ENCODE data around the gene TTC39B.
"Not testable (repeated sequence)": the region's sequence is repeated elsewhere in the genome, so short reads cannot be mapped to it uniquely, and the experiment has no call there.

TTC39B gene

DNA sequence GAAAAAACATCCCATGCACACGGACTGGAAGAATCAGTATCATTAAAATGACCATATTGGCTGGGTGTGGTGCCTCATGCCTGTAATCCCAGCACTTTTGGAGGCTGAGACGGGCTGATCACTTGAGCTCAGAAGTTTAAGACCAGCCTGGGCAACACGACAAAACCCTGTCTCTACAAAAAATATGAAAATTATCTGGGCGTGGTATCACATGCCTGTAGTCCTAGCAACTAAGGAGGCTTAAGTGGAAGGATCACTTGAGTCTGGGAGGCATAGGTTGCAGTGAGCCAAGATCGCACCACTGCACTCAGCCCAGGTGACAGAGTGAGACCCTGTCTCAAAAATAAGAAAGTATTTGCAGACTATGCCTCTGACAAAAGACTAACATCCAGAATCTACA, 68.4 kb downstream of the TTC39B start:
- no peak for DNase-seq (ENCODE audit: low read depth)
- H3K4me3 ChIP-seq (ENCODE audit: control insufficient read depth, low read depth, low read length): no peak overlapping the region
- TF ChIP-seq, protein P1, sequence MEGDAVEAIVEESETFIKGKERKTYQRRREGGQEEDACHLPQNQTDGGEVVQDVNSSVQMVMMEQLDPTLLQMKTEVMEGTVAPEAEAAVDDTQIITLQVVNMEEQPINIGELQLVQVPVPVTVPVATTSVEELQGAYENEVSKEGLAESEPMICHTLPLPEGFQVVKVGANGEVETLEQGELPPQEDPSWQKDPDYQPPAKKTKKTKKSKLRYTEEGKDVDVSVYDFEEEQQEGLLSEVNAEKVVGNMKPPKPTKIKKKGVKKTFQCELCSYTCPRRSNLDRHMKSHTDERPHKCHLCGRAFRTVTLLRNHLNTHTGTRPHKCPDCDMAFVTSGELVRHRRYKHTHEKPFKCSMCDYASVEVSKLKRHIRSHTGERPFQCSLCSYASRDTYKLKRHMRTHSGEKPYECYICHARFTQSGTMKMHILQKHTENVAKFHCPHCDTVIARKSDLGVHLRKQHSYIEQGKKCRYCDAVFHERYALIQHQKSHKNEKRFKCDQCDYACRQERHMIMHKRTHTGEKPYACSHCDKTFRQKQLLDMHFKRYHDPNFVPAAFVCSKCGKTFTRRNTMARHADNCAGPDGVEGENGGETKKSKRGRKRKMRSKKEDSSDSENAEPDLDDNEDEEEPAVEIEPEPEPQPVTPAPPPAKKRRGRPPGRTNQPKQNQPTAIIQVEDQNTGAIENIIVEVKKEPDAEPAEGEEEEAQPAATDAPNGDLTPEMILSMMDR (conservative IDR thresholded peaks at IDR 0.05; ENCODE audit: control insufficient read depth, insufficient read depth, low read depth, low read length): no peak

DNA sequence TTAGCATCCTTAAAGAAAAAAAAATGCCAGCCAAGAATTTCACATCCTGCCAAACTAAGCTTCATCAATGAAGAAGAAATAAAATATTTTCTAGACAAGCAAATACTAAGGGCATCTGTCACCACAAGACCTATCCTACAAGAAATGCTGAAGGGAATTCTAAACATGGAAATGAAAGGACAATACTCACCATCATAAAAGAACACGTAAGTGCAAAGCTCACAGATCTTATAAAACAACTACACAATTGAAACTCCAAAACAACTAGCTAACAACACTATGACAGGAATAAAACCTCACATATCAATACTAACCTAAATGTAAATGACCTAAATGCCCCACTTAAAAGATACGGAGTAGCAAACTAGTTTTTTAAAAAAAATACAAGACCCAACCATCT, 71.4 kb downstream of the TTC39B start:
- H3K4me3 ChIP-seq (ENCODE audit: control insufficient read depth, low read depth, low read length): no peak overlapping the region
- TF ChIP-seq, protein P1 (conservative IDR thresholded peaks at IDR 0.05; ENCODE audit: control insufficient read depth, insufficient read depth, low read depth, low read length): no peak
- DNase-seq (ENCODE audit: low read depth): no peak

DNA sequence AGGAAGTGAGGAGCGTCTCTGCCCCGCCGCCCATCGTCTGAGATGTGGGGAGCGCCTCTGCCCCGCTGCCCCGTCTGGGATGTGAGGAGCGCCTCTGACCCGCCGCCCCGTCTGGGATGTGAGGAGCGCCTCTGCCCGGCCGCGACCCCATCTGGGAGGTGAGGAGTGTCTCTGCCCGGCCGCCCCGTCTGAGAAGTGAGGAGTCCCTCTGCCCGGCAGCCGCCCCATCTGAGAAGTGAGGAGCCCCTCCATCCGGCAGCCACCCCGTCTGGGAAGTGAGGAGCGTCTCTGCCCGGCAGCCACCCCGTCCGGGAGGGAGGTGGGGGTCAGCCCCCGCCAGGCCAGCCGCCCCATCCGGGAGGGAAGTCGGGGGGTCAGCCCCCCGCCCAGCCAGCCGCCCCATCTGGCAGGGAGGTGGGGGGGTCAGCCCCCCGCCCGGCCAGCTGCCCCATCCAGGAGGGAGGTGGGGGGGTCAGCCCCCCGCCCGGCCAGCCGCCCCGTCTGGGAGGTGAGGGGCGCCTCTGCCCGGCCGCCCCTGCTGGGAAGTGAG, 73.0 kb downstream of the TTC39B start:
- DNase-seq (ENCODE audit: low read depth); H3K4me3 ChIP-seq (ENCODE audit: control insufficient read depth, low read depth, low read length): not testable (repeated sequence)

DNA sequence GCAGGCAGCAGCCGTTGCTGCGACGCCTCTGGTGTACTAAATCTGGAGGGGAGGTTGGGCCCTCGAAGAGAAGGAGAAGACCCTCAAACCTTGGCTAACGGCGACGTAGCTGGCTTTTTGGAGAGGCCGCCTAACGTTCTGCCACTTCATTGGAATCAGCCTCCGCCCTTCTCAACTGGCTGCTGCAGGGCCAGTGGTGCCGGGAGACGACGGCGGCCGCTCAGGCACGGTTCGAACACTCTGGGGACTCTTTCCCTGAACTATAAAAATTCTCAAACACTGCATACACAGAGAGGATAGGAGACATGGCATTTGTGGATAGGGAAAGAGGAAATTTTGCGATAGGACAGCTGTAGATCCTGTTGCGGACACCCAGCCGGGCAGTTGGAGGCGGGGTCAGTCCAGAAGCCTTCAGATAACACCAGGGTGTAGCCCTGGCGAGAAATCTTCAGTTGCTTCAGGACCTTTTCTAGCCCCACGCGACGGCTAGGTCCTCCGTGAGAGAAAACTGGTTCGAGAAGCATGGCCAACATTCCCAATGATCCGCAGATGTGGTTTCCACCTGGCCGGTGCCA, 74.2 kb downstream of the TTC39B start:
- H3K4me3 ChIP-seq (ENCODE audit: control insufficient read depth, low read depth, low read length); DNase-seq (ENCODE audit: low read depth): not testable (repeated sequence)

DNA sequence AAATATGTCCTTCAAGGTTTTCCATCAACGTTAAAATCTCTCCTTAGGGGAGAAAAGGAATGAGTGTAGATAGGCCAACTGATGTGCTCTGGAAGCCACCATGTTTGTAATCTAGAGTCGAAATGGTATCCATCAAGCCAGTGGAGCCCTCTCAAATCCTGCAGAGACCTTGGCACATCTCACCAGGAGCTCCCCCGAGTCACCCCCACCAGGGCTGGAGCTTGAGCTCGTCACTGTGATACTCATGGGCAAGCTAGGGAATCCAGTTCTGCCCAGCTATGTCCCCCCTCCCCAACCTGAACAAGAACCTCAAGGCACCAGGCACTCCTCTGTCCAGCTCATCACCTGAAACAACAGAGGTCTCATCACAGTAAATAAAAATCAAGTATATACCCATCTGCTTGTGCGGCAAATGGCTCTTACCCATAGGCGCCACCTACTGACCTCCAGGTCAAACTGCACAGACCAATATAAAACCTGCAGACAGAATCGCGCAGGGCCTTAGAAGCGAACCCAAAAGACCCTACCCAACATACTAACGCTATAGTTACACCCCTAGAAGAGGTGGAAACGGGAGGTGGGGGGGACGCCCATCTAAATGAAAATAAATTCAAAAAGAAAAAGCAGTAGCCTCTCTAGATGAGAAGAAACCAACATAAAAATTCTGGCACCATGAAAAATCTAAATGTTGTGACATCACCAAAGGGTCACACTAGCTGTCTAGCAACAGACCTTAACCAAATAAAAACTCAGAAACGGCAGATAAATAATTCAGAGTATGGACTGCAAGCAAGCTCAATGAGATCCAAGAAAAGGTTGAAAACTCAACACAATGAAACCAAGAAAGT, 75.0 kb downstream of the TTC39B start:
- TF ChIP-seq, protein P1 (conservative IDR thresholded peaks at IDR 0.05; ENCODE audit: control insufficient read depth, insufficient read depth, low read depth, low read length): peak; percentile 74
- no peak overlapping the region for H3K4me3 ChIP-seq (ENCODE audit: control insufficient read depth, low read depth, low read length)
- DNase-seq (ENCODE audit: low read depth): peak; percentile 62

DNA sequence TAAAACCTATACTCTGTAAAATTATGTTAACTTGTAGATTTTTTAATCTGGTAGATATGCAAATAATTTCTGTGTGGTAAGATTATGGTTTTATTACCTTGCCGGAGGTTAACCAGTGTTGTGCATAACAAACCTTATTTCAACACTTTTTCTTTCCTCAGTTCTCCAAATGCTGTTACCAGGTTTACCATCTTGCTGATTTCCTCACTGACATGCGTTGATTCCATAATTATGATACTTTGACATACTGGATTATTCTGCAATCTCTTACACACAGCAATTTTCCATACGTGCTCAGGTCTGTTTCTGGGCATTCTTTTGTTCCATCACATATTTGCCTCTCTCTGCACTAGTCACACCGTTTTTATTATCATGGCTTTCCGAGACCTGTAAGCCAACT, 77.6 kb downstream of the TTC39B start:
- DNase-seq (ENCODE audit: low read depth): no peak
- TF ChIP-seq, protein P1 (conservative IDR thresholded peaks at IDR 0.05; ENCODE audit: control insufficient read depth, insufficient read depth, low read depth, low read length): no peak
- no peak overlapping the region for H3K4me3 ChIP-seq (ENCODE audit: control insufficient read depth, low read depth, low read length)

DNA sequence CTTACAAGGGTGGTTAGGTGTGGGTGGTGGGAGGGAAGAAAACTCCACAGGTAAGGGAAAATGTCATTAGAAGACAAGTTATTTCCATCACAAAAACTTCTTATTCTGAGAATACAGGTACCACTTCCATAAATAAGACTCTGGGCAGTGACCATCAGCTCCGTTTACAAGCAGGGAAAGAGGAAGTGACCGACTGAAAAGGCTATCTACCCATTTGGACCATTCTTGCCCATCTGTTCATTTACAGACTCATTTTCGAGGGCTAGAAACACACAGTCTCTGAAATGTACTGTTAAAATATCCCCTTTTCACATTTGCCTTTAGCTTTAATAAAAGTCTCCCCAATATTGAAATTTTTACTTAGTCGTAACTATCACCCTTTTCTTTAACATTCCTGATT, 79.5 kb downstream of the TTC39B start:
- no peak for DNase-seq (ENCODE audit: low read depth)
- TF ChIP-seq, protein P1 (conservative IDR thresholded peaks at IDR 0.05; ENCODE audit: control insufficient read depth, insufficient read depth, low read depth, low read length): no peak
- H3K4me3 ChIP-seq (ENCODE audit: control insufficient read depth, low read depth, low read length): no peak overlapping the region

Measured in fibroblast of mammary gland (primary cell).